ENCODE data around the gene CREG2.

Gene CREG2

GRCh38 chr2:101300164-101300563, 87.1 kb downstream of the CREG2 start:
- no peak for DNase-seq (ENCODE audit: low read depth)
- TF ChIP-seq CTCF (IDR thresholded peaks at IDR 0.05; ENCODE audit: insufficient read depth, low read depth, low read length, missing control alignments): no peak

GRCh38 chr2:101299604-101300003, 87.7 kb downstream of the CREG2 start:
- no peak for TF ChIP-seq CTCF (IDR thresholded peaks at IDR 0.05; ENCODE audit: insufficient read depth, low read depth, low read length, missing control alignments)
- DNase-seq (ENCODE audit: low read depth): no peak
- H3K4me3 ChIP-seq (ENCODE audit: low read depth, low read length): no peak overlapping the region

More at GRCh38 chr2:101300164-101300563, 87.1 kb downstream of the CREG2 start:
- no peak overlapping the region for H3K4me3 ChIP-seq (ENCODE audit: low read depth, low read length)

GRCh38 chr2:101297383-101297782, 89.9 kb downstream of the CREG2 start:
- DNase-seq (ENCODE audit: low read depth): no peak
- TF ChIP-seq CTCF (IDR thresholded peaks at IDR 0.05; ENCODE audit: insufficient read depth, low read depth, low read length, missing control alignments): no peak
- no peak overlapping the region for H3K4me3 ChIP-seq (ENCODE audit: low read depth, low read length)

GRCh38 chr2:101296371-101296770, 90.9 kb downstream of the CREG2 start:
- no peak for DNase-seq (ENCODE audit: low read depth)
- no peak overlapping the region for H3K4me3 ChIP-seq (ENCODE audit: low read depth, low read length)

GRCh38 chr2:101295895-101296294, 91.4 kb downstream of the CREG2 start:
- H3K4me3 ChIP-seq (ENCODE audit: low read depth, low read length): no peak overlapping the region
- no peak for TF ChIP-seq CTCF (IDR thresholded peaks at IDR 0.05; ENCODE audit: insufficient read depth, low read depth, low read length, missing control alignments)
- DNase-seq (ENCODE audit: low read depth): no peak

More at GRCh38 chr2:101296371-101296770, 90.9 kb downstream of the CREG2 start:
- no peak for TF ChIP-seq CTCF (IDR thresholded peaks at IDR 0.05; ENCODE audit: insufficient read depth, low read depth, low read length, missing control alignments)

All from GM12865 (cell line).